Spleen (tissue), 11 donors: ENCODE data around the gene ZFC3H1. TPM values are rescaled to one million over a fixed set of nuclear protein-coding genes. Genes with fewer than 3 reads are reported as not detected.

Experiments used
- DNase-seq: peaks from one replicate; pipeline ENCODE4 v3.0.0-alpha.2; 2020
- H3K27ac ChIP-seq, 8 donors: fragments of 200-600 bp; sonication (generic) in 7 of 8; 1 replicate in 4 of 8; 2 replicates in 4 of 8; pipeline versions ENCODE4 v1.5.0 to v1.8.0; 2016 to 2021; ENCODE audit warnings: inconsistent platforms in 4 of 8, mild to moderate bottlenecking in 4 of 8, moderate library complexity in 1 of 8
- H3K27me3 ChIP-seq, 7 donors: fragments of 200-600 bp; sonication (generic) in 6 of 7; replicated peaks in 1 of 7; 1 replicate in 4 of 7; 2 replicates in 3 of 7; pipeline versions ENCODE4 v1.5.0 to v1.8.0; 2016 to 2021; ENCODE audit warnings: inconsistent platforms in 3 of 7, mild to moderate bottlenecking in 1 of 7
- H3K36me3 ChIP-seq, 6 donors: fragments of 200-600 bp; sonication (generic) in 5 of 6; 1 replicate in 4 of 6; 2 replicates in 2 of 6; pipeline versions ENCODE4 v1.5.0 to v1.8.0; 2016 to 2021; ENCODE audit warnings: inconsistent platforms in 2 of 6
- H3K4me1 ChIP-seq, 6 donors: fragments of 200-600 bp; sonication (generic) in 5 of 6; 1 replicate in 3 of 6; 2 replicates in 3 of 6; pipeline versions ENCODE4 v1.5.0 to v1.8.0; 2016 to 2021; ENCODE audit warnings: inconsistent platforms in 3 of 6
- H3K4me3 ChIP-seq, 8 donors: fragments of 200-600 bp; sonication (generic) in 7 of 8; 1 replicate in 4 of 8; 2 replicates in 4 of 8; pipeline versions ENCODE4 v1.5.0 to v1.8.0; 2016 to 2021; ENCODE audit warnings: inconsistent platforms in 4 of 8, mild to moderate bottlenecking in 4 of 8, moderate library complexity in 2 of 8
- H3K9me3 ChIP-seq, 8 donors: fragments of 200-600 bp; sonication (generic) in 7 of 8; 1 replicate in 4 of 8; 2 replicates in 4 of 8; pipeline versions ENCODE4 v1.5.0 to v1.8.0; 2016 to 2021; ENCODE audit warnings: inconsistent platforms in 4 of 8
- POLR2A ChIP-seq, 3 donors: fragments of 450-650 bp; IDR thresholded peaks; one replicate each; pipeline ENCODE4 v1.5.1; 2017; ENCODE audit warnings: antibody characterized with exemption in 3 of 3, mild to moderate bottlenecking in 1 of 3
- POLR2AphosphoS5 ChIP-seq, 3 donors: sonication (generic); formaldehyde crosslinking; IDR thresholded peaks; one replicate each; pipeline ENCODE4 v1.5.1; 2017; ENCODE audit warnings: antibody characterized with exemption in 3 of 3
- WGBS, 5 donors: extraction: QIAGEN DNeasy Blood & Tissue Kit in 3 of 5; methylation state at CpG; one replicate each; pipeline versions ENCODE4 v1.1.5 to v1.1.7; 2013 to 2018; 5-methylcytosine and 5-hydroxymethylcytosine counted together
- intact Hi-C: fragments of 100-400 bp; cut with DNase I; formaldehyde crosslinking; loops from one replicate; pipeline ENCODE4 v1.15.0; 2023; ENCODE audit warnings: low total_unique reads
- polyA plus RNA-seq, 3 donors: library from polyadenylated mRNA; stranded (reverse); fragments of 200-250 nt; gene quantifications; one replicate each; pipeline ENCODE4 v1.2.1, GENCODE V29; 2013
- total RNA-seq, 7 donors: library from RNA; depleted of rRNA in 3 of 7; stranded (reverse); fragments of >200 nt in 3 of 7; fragmentation: NEBNext Ultra II Directional in 4 of 7; extraction: Animal tissue kit (Norgen Biotek cat#: 25700) in 4 of 7; gene quantifications; one replicate each; pipeline versions ENCODE4 v1.1.0 to v1.2.1, GENCODE V29; 2016 to 2021
- TF ChIP-seq, protein P1 (sequence below), 11 experiments: fragments of 200-600 bp in 7 of 11; fragments of 450-650 bp in 4 of 11; sonication (generic) in 4 of 11; IDR thresholded peaks in 8 of 11; conservative IDR thresholded peaks in 3 of 11; 1 replicate in 7 of 11; 2 replicates in 4 of 11; pipeline versions ENCODE4 v1.4.0 to v1.8.0; 2016 to 2021; ENCODE audit warnings: antibody characterized with exemption in 11 of 11, inconsistent platforms in 4 of 11, mild to moderate bottlenecking in 1 of 11
- donor health status: healthy with polysubstance abuse.
- donor health status: DM: no; HTN: no; CAD: no; lungs with moderate emphysema.
- donor health status: DM: no; HTN: no; CAD: no.
- donor health status: Bipolar disorder and iron deficiency.
- donor health status: healthy.
- donor health status: DM: no; HTN: no; CAD: no.
- donor health status: DM: yes; HTN: yes; CAD: no.

The ZFC3H1 gene
- total and polyA plus RNA-seq, 10 donors = 21.4 to 139 (median 77.8) TPM

DNA sequence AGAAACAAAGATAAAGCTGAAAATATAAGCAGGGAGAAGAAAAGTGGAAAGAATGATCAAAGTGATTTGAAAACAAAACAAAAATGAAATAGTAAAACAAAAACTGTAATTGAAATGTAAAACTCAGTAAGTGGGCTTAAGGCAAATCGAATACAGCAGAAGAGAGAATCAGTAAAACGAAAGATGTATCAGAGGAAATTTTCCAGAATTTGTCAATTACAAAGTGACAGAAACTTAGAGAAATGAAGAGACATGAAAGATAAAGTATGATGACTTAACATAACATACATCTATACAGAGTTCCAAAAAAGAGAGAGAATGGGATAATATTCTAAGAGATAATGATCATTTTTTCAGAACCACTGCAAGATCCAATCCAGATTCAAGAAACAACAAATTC is 10.5 kb downstream of the ZFC3H1 start:
- no peaks in the 10 kb centered on the region for H3K27me3 ChIP-seq
- H3K4me1 ChIP-seq = peaks cover 18 to 91% (median 58%) of the 10 kb centered on the region in 6 donors

GRCh38 chr12:71652656-71653055 is 11.0 kb downstream of the ZFC3H1 start:
- peaks cover 0 to 14% (median 4%) of the 10 kb centered on the region in 8 donors for H3K9me3 ChIP-seq
- H3K4me1 ChIP-seq = peaks cover 18 to 92% (median 63%) of the 10 kb centered on the region in 6 donors
- no peak overlapping the region for H3K27ac ChIP-seq
- intact Hi-C loops = no loop called here
- TF ChIP-seq POLR2A (IDR thresholded peaks at IDR 0.05) = no peak
- TF ChIP-seq POLR2AphosphoS5 (IDR thresholded peaks at IDR 0.05) = no peak
- TF ChIP-seq, protein P1, sequence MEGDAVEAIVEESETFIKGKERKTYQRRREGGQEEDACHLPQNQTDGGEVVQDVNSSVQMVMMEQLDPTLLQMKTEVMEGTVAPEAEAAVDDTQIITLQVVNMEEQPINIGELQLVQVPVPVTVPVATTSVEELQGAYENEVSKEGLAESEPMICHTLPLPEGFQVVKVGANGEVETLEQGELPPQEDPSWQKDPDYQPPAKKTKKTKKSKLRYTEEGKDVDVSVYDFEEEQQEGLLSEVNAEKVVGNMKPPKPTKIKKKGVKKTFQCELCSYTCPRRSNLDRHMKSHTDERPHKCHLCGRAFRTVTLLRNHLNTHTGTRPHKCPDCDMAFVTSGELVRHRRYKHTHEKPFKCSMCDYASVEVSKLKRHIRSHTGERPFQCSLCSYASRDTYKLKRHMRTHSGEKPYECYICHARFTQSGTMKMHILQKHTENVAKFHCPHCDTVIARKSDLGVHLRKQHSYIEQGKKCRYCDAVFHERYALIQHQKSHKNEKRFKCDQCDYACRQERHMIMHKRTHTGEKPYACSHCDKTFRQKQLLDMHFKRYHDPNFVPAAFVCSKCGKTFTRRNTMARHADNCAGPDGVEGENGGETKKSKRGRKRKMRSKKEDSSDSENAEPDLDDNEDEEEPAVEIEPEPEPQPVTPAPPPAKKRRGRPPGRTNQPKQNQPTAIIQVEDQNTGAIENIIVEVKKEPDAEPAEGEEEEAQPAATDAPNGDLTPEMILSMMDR (IDR thresholded peaks at IDR 0.05 in 8 of 11, conservative IDR thresholded peaks at IDR 0.05 in 3 of 11) = no peak
- WGBS, 5 donors = 70 to 92% (median 85%) methylated on average over 1 of the region's 1 CpG
- no peaks in the 10 kb centered on the region for H3K27me3 ChIP-seq
- no peak overlapping the region for H3K4me3 ChIP-seq
- H3K36me3 ChIP-seq = peaks cover 0 to 90% (median 27%) of the 10 kb centered on the region in 6 donors
- DNase-seq = no peak

More for the DNA sequence above, 10.5 kb downstream of the ZFC3H1 start:
- Histone ChIP-seq H3K4me3 (no peak overlapping the region), H3K27ac (no peak overlapping the region), H3K9me3 (peaks cover 0 to 14% (median 4%) of the 10 kb centered on the region in 8 donors), H3K36me3 (peaks cover 0 to 93% (median 29%) of the 10 kb centered on the region in 6 donors)
- 91 to 96% (median 95%) methylated on average over 2 of the region's 2 CpGs for WGBS, 5 donors
- TF ChIP-seq POLR2AphosphoS5 (IDR thresholded peaks at IDR 0.05) (no peak), POLR2A (IDR thresholded peaks at IDR 0.05) (no peak)
- TF ChIP-seq, protein P1 (IDR thresholded peaks at IDR 0.05 in 8 of 11, conservative IDR thresholded peaks at IDR 0.05 in 3 of 11) = no peak
- no peak for DNase-seq
- intact Hi-C loops = no loop called here

GRCh38 chr12:71649401-71649800 is 14.2 kb downstream of the ZFC3H1 start:
- DNase-seq = no peak
- intact Hi-C loops = no loop called here
- TF ChIP-seq, protein P1 (IDR thresholded peaks at IDR 0.05 in 8 of 11, conservative IDR thresholded peaks at IDR 0.05 in 3 of 11) = no peak
- TF ChIP-seq POLR2AphosphoS5 (IDR thresholded peaks at IDR 0.05) (no peak), POLR2A (IDR thresholded peaks at IDR 0.05) (no peak)
- H3K4me1 ChIP-seq = peaks cover 0 to 88% (median 40%) of the 10 kb centered on the region in 6 donors
- H3K27me3 ChIP-seq = no peaks in the 10 kb centered on the region
- H3K4me3 ChIP-seq = no peak overlapping the region
- peaks cover 0 to 96% (median 42%) of the 10 kb centered on the region in 6 donors for H3K36me3 ChIP-seq
- H3K27ac ChIP-seq = no peak overlapping the region
- WGBS, 5 donors = 55 to 85% (median 64%) methylated on average over 2 of the region's 2 CpGs
- H3K9me3 ChIP-seq = peaks cover 0 to 14% (median 4%) of the 10 kb centered on the region in 8 donors

- H3K36me3 ChIP-seq = peaks cover 0 to 96% (median 45%) of the 10 kb centered on the region in 6 donors
- WGBS, 5 donors = 90 to 94% (median 92%) methylated on average over 4 of the region's 4 CpGs
- intact Hi-C loops = no loop called here
These were observed 15.1 kb downstream of the ZFC3H1 start for GRCh38 chr12:71648537-71648936.

More at GRCh38 chr12:71648537-71648936, 15.1 kb downstream of the ZFC3H1 start:
- Histone ChIP-seq H3K9me3 (peaks cover 0 to 9% (median 3%) of the 10 kb centered on the region in 8 donors), H3K27me3 (no peaks in the 10 kb centered on the region), H3K27ac (no peak overlapping the region), H3K4me1 (peaks cover 0 to 85% (median 35%) of the 10 kb centered on the region in 6 donors), H3K4me3 (no peak overlapping the region)
- TF ChIP-seq POLR2AphosphoS5 (IDR thresholded peaks at IDR 0.05) (no peak), POLR2A (IDR thresholded peaks at IDR 0.05) (no peak)
- TF ChIP-seq, protein P1 (IDR thresholded peaks at IDR 0.05 in 8 of 11, conservative IDR thresholded peaks at IDR 0.05 in 3 of 11) = no peak
- DNase-seq = no peak
